Measurements from ENCODE around the gene KRTAP10-4.
"Not testable (repeated sequence)": the region's sequence is repeated elsewhere in the genome, so short reads cannot be mapped to it uniquely, and the experiment has no call there.

Gene KRTAP10-4

DNA sequence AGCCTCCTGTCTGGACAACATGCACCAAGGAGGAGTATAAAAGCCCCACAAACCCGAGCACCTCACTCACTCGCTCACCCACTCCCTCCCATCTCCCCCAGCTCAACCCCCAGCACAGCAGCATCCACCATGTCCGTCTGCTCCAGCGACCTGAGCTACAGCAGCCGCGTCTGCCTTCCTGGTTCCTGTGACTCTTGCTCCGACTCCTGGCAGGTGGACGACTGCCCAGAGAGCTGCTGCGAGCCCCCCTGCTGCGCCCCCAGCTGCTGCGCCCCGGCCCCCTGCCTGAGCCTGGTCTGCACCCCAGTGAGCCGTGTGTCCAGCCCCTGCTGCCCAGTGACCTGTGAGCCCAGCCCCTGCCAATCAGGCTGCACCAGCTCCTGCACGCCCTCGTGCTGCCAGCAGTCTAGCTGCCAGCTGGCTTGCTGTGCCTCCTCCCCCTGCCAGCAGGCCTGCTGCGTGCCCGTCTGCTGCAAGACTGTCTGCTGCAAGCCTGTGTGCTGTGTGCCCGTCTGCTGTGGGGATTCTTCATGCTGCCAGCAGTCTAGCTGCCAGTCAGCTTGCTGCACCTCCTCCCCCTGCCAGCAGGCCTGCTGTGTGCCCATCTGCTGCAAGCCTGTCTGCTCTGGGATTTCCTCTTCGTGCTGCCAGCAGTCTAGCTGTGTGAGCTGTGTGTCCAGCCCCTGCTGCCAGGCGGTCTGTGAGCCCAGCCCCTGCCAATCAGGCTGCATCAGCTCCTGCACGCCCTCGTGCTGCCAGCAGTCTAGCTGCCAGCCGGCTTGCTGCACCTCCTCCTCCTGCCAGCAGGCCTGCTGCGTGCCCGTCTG is at the start of gene KRTAP10-4:
Gene KRTAP10-4 (plus strand): TSS at position 100 of the 827 bp plus-strand sequence. CDS start 30 bp downstream, at position 130.
- DNase-seq (ENCODE audit: low read depth in 2 of 2, low spot score in 1 of 2) = not testable (repeated sequence)

GRCh38 chr21:44524414-44525371 is 48.8 kb upstream of the KRTAP10-4 start:
- DNase-seq (ENCODE audit: low read depth in 2 of 2, low spot score in 1 of 2) = no peak

GRCh38 chr21:44525391-44526095 is 48.0 kb upstream of the KRTAP10-4 start:
- DNase-seq (ENCODE audit: low read depth in 2 of 2, low spot score in 1 of 2) = no peak

GRCh38 chr21:44526096-44526997 is 47.2 kb upstream of the KRTAP10-4 start:
- no peak for DNase-seq (ENCODE audit: low read depth in 2 of 2, low spot score in 1 of 2)

GRCh38 chr21:44527156-44527982 is 46.2 kb upstream of the KRTAP10-4 start:
- no peak for DNase-seq (ENCODE audit: low read depth in 2 of 2, low spot score in 1 of 2)

DNA sequence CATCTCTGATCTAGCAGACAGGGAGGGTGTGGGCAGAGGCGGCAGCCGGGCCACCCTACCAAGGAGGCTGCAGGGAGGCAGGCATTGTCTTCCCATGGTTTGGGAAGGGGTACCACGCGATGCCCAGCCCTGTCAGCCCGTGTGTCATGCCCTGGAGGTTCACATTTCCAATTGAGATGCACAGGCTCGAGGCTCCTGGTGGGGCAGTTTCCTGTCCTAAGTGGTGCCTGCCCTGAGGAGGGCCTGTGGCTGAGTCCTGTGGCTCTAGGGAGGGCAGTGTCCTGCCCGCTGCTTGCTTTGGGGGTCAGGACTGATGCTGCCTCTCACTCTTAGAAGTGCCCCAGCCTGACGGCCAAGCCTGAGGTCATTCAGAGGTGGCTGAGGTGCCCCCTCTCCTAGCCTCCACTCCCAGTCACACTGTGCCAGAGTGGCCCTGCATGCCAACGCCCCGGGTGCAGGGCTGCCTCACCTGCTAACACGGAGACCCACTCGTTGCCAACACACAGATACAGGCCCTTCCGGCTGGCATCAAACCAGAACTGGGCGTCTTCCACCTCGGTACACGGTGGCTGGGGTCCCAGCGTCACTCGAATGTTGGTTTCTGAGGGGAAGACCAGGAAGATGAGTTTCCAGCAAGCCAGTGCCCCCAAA is 45.4 kb upstream of the KRTAP10-4 start:
- no peak for DNase-seq (ENCODE audit: low read depth in 2 of 2, low spot score in 1 of 2)

DNA sequence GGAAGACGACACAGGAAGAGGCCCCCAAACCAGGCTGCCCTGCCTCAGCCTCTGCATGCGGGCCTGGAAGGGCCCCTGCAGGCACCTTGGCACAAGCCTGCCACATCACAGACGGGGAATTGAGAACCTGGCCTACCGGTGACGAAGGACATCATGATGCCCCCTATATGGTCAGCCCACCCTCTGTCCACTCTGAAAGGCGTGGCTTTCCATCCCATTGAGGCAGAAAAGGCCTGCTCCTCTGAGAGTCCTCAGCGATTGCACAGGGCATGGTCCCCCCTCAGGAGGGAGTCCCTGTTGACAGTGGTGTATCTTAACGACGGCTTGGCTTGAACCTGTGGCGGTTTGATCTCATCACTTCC is 44.9 kb upstream of the KRTAP10-4 start:
- no peak for DNase-seq (ENCODE audit: low read depth in 2 of 2, low spot score in 1 of 2)

- no peak for DNase-seq (ENCODE audit: low read depth in 2 of 2, low spot score in 1 of 2)
Measured at GRCh38 chr21:44529011-44529421, 44.5 kb upstream of the KRTAP10-4 start.

- no peak for DNase-seq (ENCODE audit: low read depth in 2 of 2, low spot score in 1 of 2)
Measured at GRCh38 chr21:44529503-44530125, 43.9 kb upstream of the KRTAP10-4 start.

GRCh38 chr21:44530221-44530902 is 43.2 kb upstream of the KRTAP10-4 start:
- DNase-seq (ENCODE audit: low read depth in 2 of 2, low spot score in 1 of 2) = no peak

DNA sequence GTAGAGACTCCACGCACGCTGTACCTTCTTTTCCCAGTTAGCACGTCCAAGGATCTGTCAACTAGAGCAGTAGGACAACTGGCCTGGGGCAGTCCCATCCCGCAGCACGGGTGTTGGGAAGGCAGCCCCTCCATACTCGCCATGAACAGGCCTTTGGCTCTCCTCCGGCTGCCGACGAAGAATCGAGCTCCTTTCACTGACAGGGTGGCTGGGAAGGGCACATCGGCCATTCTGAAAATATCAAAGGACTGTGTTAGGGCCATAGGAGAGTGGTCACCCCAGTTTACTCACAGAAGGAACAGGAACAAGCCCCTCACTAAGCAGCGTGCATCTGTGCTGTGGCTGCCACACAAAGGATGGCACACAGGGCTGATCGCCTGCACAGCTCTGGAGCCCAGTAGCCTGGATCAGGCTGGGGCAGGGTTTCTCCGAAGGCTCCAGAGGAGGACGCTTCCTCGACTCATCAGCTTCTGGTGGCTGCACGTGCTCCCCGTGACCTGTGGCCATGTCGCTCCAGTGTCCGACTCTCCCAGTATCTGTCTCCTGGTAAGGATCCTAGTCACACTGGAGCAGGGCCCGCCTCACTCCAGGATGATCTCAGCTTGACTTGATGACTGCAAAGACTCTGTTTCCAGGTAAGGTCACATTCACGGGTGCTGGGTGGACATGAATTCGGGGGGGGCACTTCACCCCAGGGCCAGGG is 42.5 kb upstream of the KRTAP10-4 start:
- no peak for DNase-seq (ENCODE audit: low read depth in 2 of 2, low spot score in 1 of 2)

DNA sequence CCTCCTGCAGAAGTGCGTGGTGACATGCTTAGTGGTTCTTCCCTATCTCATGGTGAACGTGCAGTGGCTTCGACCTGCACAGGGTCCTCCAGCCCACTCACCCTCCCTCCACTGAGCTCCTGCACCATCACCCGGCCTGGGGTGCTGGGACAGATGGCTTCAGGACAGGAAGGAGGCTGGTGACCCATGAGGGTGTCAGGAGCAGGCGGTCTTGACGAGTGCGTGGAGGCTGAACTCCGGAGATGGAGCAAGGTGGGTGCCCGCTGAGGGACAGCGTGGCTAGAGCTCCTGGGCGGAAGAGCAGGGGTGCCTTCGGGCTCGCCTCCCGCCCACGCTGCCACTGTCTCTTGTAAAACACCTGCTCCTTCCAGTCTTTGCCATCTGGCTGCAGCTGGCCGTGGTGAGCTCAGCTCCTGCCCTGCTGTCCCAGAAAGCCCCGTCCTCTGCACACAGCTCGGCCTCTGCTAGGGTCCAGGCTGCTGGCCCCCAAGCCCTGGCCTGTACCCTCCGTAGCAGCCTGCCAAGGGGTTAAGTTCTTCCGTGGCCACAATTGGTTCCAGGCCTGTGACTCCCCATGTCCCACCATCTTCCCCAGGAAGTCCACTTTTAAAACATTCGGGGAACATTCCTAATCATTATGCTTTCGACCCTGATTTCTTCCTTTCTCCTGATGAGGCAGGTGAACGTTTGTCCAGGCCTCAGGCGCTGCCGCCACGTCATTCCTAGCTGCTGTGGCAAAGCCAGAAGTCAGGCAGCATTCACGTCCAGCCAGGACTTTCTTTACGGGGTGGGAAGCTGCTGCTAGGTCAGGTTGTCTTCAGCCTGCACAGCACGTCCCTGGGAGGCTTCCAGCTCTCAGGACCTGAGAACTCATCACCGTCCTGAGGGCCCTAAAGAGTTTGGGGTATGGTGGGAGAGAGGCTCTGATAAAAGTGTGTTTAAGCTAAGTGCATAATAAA is 41.6 kb upstream of the KRTAP10-4 start:
- DNase-seq (ENCODE audit: low read depth in 2 of 2, low spot score in 1 of 2) = no peak

DNA sequence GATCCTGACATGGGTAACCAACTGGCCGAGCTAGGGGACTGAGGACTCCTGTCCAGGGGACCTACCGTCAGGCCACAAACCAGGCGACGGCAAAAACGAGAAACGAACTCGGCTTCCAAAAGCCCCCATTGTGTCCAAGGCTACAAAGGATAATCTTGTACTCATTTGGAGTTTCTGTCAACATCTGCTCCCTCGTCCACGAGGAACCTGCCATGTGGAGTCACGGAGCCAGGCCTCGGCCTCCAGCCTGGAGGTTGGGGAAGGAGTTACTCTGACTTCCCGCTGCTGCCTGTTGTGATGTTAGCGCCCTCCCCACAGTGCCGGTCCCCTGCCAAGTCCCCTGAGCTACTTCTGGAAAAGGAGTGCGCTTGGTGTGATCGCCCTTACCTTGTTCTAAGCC is 40.8 kb upstream of the KRTAP10-4 start:
- DNase-seq (ENCODE audit: low read depth in 2 of 2, low spot score in 1 of 2) = no peak

- DNase-seq (ENCODE audit: low read depth in 2 of 2, low spot score in 1 of 2) = no peak
Measured at GRCh38 chr21:44533121-44533890, 40.2 kb upstream of the KRTAP10-4 start.

DNA sequence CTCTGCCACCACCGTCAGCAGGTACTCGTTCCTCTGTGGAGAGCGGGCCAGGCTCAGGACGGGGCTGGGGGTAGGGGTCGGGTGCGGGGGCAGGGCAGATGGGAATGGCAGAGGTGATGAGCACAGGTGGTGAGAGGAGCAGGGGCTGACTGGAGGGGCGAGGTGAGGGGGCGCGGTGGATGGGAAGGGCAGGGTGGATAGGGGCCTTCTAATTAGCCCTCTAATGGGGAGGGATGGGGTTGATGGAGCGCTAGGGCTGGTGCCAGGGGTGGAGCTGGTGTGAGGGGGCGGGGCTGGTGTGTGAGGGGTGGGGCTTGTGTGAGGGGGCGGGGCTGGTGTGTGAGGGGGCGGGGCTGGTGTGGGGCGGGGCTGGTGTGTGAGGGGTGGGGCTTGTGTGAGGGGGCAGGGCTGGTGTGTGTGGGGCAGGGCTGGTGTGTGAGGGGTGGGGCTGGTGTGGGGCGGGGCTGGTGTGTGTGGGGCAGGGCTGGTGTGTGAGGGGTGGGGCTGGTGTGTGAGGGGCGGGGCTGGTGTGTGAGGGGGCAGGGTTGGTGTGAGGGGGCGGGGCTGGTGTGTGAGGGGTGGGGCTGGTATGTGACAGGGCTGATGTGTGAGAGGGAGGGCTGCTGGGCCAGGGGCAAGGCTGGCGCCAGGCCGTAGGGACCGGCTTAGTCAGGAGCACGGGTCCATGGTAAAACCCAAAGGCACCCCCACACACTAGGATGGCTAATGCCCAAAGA is 39.5 kb upstream of the KRTAP10-4 start:
- DNase-seq (ENCODE audit: low read depth in 2 of 2, low spot score in 1 of 2) = no peak

Measured in stimulated activated CD8-positive, alpha-beta memory T cell treated with anti-CD3 and anti-CD28 coated beads, Interleukin-4, amount 100 ng/mL, for 1 hour (primary cell).